Stimulated activated CD8-positive, alpha-beta memory T cell treated with anti-CD3 and anti-CD28 coated beads, Interleukin-15, amount 100 ng/mL, for 24 hours (primary cell): ENCODE results near the gene TRIM25.

ENCODE experiments used
- DNase-seq: peaks from one replicate; pipeline ENCODE4 v3.0.0-alpha.2; 2020; ENCODE audit warnings: low read depth

TRIM25 gene

DNA sequence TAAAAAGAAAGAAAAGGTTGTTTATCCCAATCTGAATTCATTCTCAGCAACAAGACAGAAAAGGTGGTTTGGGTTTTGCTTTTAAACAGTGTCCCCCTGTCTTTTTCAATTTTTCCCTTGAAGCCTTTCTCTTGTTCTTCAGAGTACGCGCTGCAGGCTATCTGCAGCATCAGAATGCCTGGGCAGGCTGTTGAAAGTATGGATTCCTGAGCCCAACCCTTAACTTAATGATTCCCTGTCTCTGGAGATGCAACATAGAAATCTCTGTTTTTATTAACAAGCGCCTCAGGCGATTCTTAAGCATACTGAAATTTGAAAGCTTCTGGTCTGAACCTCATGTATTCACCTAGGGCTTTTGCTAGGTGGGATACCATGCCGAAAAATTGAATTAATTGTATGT lies 47.8 kb downstream of the TRIM25 start:
- no peak for DNase-seq

- DNase-seq, result no peak
Measured at GRCh38 chr17:56863974-56864373, 49.9 kb downstream of the TRIM25 start.

GRCh38 chr17:56861899-56862298 lies 52.0 kb downstream of the TRIM25 start:
- no peak for DNase-seq

- DNase-seq, result no peak
Measured at GRCh38 chr17:56851008-56851407, 62.8 kb downstream of the TRIM25 start.

DNA sequence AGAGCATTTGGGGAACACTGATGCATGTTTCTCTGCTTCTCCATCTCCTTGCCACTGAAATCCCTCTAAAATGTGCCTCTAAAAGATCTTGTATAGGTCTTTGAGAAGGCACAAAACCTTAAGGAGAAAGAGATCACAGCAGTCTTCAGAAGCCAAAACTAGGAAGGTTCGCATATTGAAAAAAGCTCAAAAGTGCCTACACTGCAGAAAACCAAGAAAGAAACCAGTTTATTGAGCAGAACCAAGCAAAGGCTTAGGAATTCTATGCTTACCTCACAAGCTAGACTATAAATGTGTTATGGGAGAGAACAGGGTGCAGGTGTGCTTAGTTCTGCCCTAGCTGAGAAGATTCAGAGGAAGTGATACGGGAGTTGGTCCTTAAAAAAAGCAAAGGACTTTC lies 63.3 kb downstream of the TRIM25 start:
- no peak for DNase-seq

GRCh38 chr17:56849131-56849530 lies 64.7 kb downstream of the TRIM25 start:
- DNase-seq, result no peak

DNA sequence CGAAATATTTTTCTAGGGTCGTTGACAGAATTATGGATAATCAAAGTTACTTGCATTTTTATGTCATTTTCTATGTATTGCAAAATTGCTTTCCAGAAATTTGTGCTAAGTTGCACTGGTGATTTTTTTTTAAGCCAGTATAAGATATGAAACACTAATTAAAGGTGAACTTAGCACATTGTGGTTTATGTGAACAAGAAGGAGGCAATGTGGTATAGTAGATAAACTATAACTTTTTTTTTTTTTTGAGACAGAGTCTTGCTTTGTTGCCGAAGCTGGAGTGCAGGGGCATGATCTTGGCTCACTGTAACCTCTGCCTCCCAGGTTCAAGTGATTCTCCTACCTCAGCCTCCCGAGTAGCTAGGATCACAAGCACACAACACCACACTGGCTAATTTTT lies 66.7 kb downstream of the TRIM25 start:
- no peak for DNase-seq

DNA sequence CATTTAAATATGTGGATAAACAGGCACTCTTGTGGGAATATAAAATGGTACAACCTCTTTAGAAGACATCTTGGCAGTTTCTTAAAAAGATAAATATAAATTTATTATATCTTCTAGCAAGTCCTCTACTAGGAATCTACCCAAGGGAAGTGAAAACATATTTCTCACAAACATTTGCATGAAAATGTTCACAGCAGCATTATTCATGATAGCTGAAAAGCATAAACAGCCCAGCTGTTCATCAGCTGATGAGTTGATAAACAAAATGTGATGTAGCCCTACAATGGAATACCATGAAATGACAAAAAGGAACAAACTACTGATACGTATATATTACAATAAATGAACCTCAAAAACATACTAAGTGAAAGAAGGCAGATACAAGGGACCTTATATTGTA lies 67.9 kb downstream of the TRIM25 start:
- no peak for DNase-seq

GRCh38 chr17:56842577-56842976 lies 71.3 kb downstream of the TRIM25 start:
- DNase-seq, result no peak

- DNase-seq, result no peak
Measured at GRCh38 chr17:56838687-56839086, 75.2 kb downstream of the TRIM25 start.
